ENCODE results near the gene CAND2. TPM values are rescaled to one million over a fixed set of nuclear protein-coding genes. Genes with fewer than 3 reads are reported as not detected.
A peak's percentile ranks its signal among the peaks of the same experiment; 100 is the strongest.
"Not testable (repeated sequence)": the region's sequence is repeated elsewhere in the genome, so short reads cannot be mapped to it uniquely, and the experiment has no call there.

CAND2 gene
- total RNA-seq, 1 experiment from 2014 or later: 0.19 TPM

- no peak for DNase-seq (ENCODE audit: low read depth)
These were observed 26.7 kb upstream of the CAND2 start for GRCh38 chr3:12769761-12770160.

GRCh38 chr3:12771236-12771635 is 25.2 kb upstream of the CAND2 start:
- DNase-seq (ENCODE audit: low read depth): no peak

- no peak for DNase-seq (ENCODE audit: low read depth)
These were observed 24.0 kb upstream of the CAND2 start for GRCh38 chr3:12772462-12772861.

- DNase-seq (ENCODE audit: low read depth): no peak
These were observed 23.3 kb upstream of the CAND2 start for GRCh38 chr3:12773030-12773709.

GRCh38 chr3:12773710-12774086 is 22.8 kb upstream of the CAND2 start:
- no peak for DNase-seq (ENCODE audit: low read depth)

- no peak for DNase-seq (ENCODE audit: low read depth)
These were observed 21.9 kb upstream of the CAND2 start for GRCh38 chr3:12774619-12775018.

GRCh38 chr3:12775226-12775625 is 21.3 kb upstream of the CAND2 start:
- no peak for DNase-seq (ENCODE audit: low read depth)

GRCh38 chr3:12775970-12776369 is 20.5 kb upstream of the CAND2 start:
- not testable (repeated sequence) for DNase-seq (ENCODE audit: low read depth)

- DNase-seq (ENCODE audit: low read depth): no peak
These were observed 19.3 kb upstream of the CAND2 start for GRCh38 chr3:12777171-12777570.

- no peak for DNase-seq (ENCODE audit: low read depth)
These were observed 15.7 kb upstream of the CAND2 start for GRCh38 chr3:12780751-12781150.

- DNase-seq (ENCODE audit: low read depth): no peak
These were observed 14.2 kb upstream of the CAND2 start for GRCh38 chr3:12782172-12782815.

GRCh38 chr3:12785096-12785495 is 11.4 kb upstream of the CAND2 start:
- no peak for DNase-seq (ENCODE audit: low read depth)

- DNase-seq (ENCODE audit: low read depth): peak; percentile 31
These were observed 9.1 kb upstream of the CAND2 start for GRCh38 chr3:12787346-12787745.

- DNase-seq (ENCODE audit: low read depth): not testable (repeated sequence)
These were observed 8.4 kb upstream of the CAND2 start for GRCh38 chr3:12787967-12788690.

GRCh38 chr3:12791430-12791829 is 5.0 kb upstream of the CAND2 start:
- DNase-seq (ENCODE audit: low read depth): no peak

- DNase-seq (ENCODE audit: low read depth): no peak
These were observed 2.8 kb upstream of the CAND2 start for GRCh38 chr3:12793701-12794100.

GRCh38 chr3:12797124-12797891 is 828 bp downstream of the CAND2 start:
- no peak for DNase-seq (ENCODE audit: low read depth)

- no peak for DNase-seq (ENCODE audit: low read depth)
These were observed 1.5 kb downstream of the CAND2 start for GRCh38 chr3:12797892-12798558.

GRCh38 chr3:12798559-12799179 is 2.2 kb downstream of the CAND2 start:
- DNase-seq (ENCODE audit: low read depth): no peak

- no peak for DNase-seq (ENCODE audit: low read depth)
These were observed 3.3 kb downstream of the CAND2 start for GRCh38 chr3:12799525-12800440.

Data from HT1080 (cell line).